Measurements from ENCODE around the gene EZH2.

Gene EZH2

GRCh38 chr7:148854983-148855382 is 29.1 kb downstream of the EZH2 start:
- no peak for DNase-seq (ENCODE audit: low spot score)

- no peak for DNase-seq (ENCODE audit: low spot score)
Measured at GRCh38 chr7:148852272-148852671, 31.8 kb downstream of the EZH2 start.

- DNase-seq (ENCODE audit: low spot score) = no peak
Measured at GRCh38 chr7:148850564-148850963, 33.5 kb downstream of the EZH2 start.

GRCh38 chr7:148849393-148850098 is 34.5 kb downstream of the EZH2 start:
- no peak for DNase-seq (ENCODE audit: low spot score)

GRCh38 chr7:148847815-148848734 is 36.0 kb downstream of the EZH2 start:
- DNase-seq (ENCODE audit: low spot score) = no peak

- DNase-seq (ENCODE audit: low spot score) = no peak
Measured at GRCh38 chr7:148838905-148839304, 45.2 kb downstream of the EZH2 start.

- no peak for DNase-seq (ENCODE audit: low spot score)
Measured at GRCh38 chr7:148835854-148836253, 48.2 kb downstream of the EZH2 start.

GRCh38 chr7:148834605-148835004 is 49.5 kb downstream of the EZH2 start:
- no peak for DNase-seq (ENCODE audit: low spot score)

GRCh38 chr7:148831782-148832181 is 52.3 kb downstream of the EZH2 start:
- DNase-seq (ENCODE audit: low spot score) = no peak

- DNase-seq (ENCODE audit: low spot score) = no peak
Measured at GRCh38 chr7:148830897-148831692, 53.0 kb downstream of the EZH2 start.

GRCh38 chr7:148828965-148829364 is 55.1 kb downstream of the EZH2 start:
- DNase-seq (ENCODE audit: low spot score) = no peak

GRCh38 chr7:148825338-148825737 is 58.8 kb downstream of the EZH2 start:
- DNase-seq (ENCODE audit: low spot score) = no peak

- DNase-seq (ENCODE audit: low spot score) = no peak
Measured at GRCh38 chr7:148824864-148825263, 59.2 kb downstream of the EZH2 start.

- no peak for DNase-seq (ENCODE audit: low spot score)
Measured at GRCh38 chr7:148821422-148821821, 62.7 kb downstream of the EZH2 start.

- no peak for DNase-seq (ENCODE audit: low spot score)
Measured at GRCh38 chr7:148819697-148820360, 64.3 kb downstream of the EZH2 start.

GRCh38 chr7:148815612-148816011 is 68.5 kb downstream of the EZH2 start:
- no peak for DNase-seq (ENCODE audit: low spot score)

GRCh38 chr7:148814922-148815559 is 69.0 kb downstream of the EZH2 start:
- DNase-seq (ENCODE audit: low spot score) = no peak

GRCh38 chr7:148813890-148814289 is 70.2 kb downstream of the EZH2 start:
- no peak for DNase-seq (ENCODE audit: low spot score)

GRCh38 chr7:148811892-148812291 is 72.2 kb downstream of the EZH2 start:
- no peak for DNase-seq (ENCODE audit: low spot score)

- no peak for DNase-seq (ENCODE audit: low spot score)
Measured at GRCh38 chr7:148809856-148810255, 74.2 kb downstream of the EZH2 start.

- no peak for DNase-seq (ENCODE audit: low spot score)
Measured at GRCh38 chr7:148807436-148807835, 76.7 kb downstream of the EZH2 start.
